HEK293 (cell line): ENCODE results near the gene DTX3L.

Experiments
- GLIS1 ChIP-seq: fragments of 450-650 bp; formaldehyde crosslinking; IDR thresholded peaks from 2 replicates; pipeline ENCODE4 v1.5.1; 2016; ENCODE audit warnings: missing biosample characterization, missing genetic modification characterization
- KLF1 ChIP-seq: fragments of 450-650 bp; formaldehyde crosslinking; IDR thresholded peaks from 2 replicates; pipeline ENCODE4 v1.5.1; 2016; ENCODE audit warnings: missing biosample characterization, missing genetic modification characterization
- KLF16 ChIP-seq: fragments of 450-650 bp; formaldehyde crosslinking; IDR thresholded peaks from 2 replicates; pipeline ENCODE4 v1.5.1; 2017; ENCODE audit warnings: missing biosample characterization, missing genetic modification characterization
- KLF17 ChIP-seq: fragments of 450-650 bp; formaldehyde crosslinking; IDR thresholded peaks from 2 replicates; pipeline ENCODE4 v1.5.1; 2016; ENCODE audit warnings: missing biosample characterization, missing genetic modification characterization
- KLF7 ChIP-seq: fragments of 450-650 bp; formaldehyde crosslinking; IDR thresholded peaks from 2 replicates; pipeline ENCODE4 v1.5.1; 2016; ENCODE audit warnings: missing biosample characterization, missing genetic modification characterization, borderline replicate concordance
- KLF8 ChIP-seq: fragments of 450-650 bp; formaldehyde crosslinking; IDR thresholded peaks from 2 replicates; pipeline ENCODE4 v1.5.1; 2016; ENCODE audit warnings: missing biosample characterization, missing genetic modification characterization
- REST ChIP-seq: fragments of 450-650 bp; formaldehyde crosslinking; IDR thresholded peaks from 2 replicates; pipeline ENCODE4 v1.5.1; 2016; ENCODE audit warnings: missing biosample characterization, missing genetic modification characterization
- SCRT1 ChIP-seq: fragments of 450-650 bp; formaldehyde crosslinking; IDR thresholded peaks from 2 replicates; pipeline ENCODE4 v1.5.1; 2016; ENCODE audit warnings: missing biosample characterization, missing genetic modification characterization, borderline replicate concordance
- SP2 ChIP-seq: fragments of 450-650 bp; formaldehyde crosslinking; IDR thresholded peaks from 2 replicates; pipeline ENCODE4 v1.5.1; 2016; ENCODE audit warnings: missing biosample characterization, missing genetic modification characterization
- SP3 ChIP-seq: fragments of 450-650 bp; formaldehyde crosslinking; IDR thresholded peaks from 2 replicates; pipeline ENCODE4 v1.5.1; 2016; ENCODE audit warnings: missing biosample characterization, missing genetic modification characterization
- SP7 ChIP-seq: fragments of 450-650 bp; formaldehyde crosslinking; IDR thresholded peaks from 2 replicates; pipeline ENCODE4 v1.5.1; 2016; ENCODE audit warnings: missing biosample characterization, missing genetic modification characterization
- ZBTB17 ChIP-seq: fragments of 450-650 bp; formaldehyde crosslinking; IDR thresholded peaks from 2 replicates; pipeline ENCODE4 v1.5.1; 2016; ENCODE audit warnings: missing biosample characterization, missing genetic modification characterization
- ZBTB20 ChIP-seq: fragments of 450-650 bp; formaldehyde crosslinking; IDR thresholded peaks from 2 replicates; pipeline ENCODE4 v1.5.1; 2016; ENCODE audit warnings: missing biosample characterization, missing genetic modification characterization
- ZBTB26 ChIP-seq: fragments of 450-650 bp; formaldehyde crosslinking; optimal IDR thresholded peaks from 2 replicates; pipeline ENCODE3; 2016; ENCODE audit warnings: missing biosample characterization, mild to moderate bottlenecking, missing genetic modification characterization
- ZBTB48 ChIP-seq: fragments of 450-650 bp; formaldehyde crosslinking; IDR thresholded peaks from 2 replicates; pipeline ENCODE4 v1.5.1; 2016; ENCODE audit warnings: missing biosample characterization, missing genetic modification characterization
- ZBTB7A ChIP-seq: fragments of 450-650 bp; formaldehyde crosslinking; IDR thresholded peaks from 2 replicates; pipeline ENCODE4 v1.5.1; 2016; ENCODE audit warnings: low read depth, missing biosample characterization, missing genetic modification characterization
- ZFHX2 ChIP-seq: fragments of 450-650 bp; formaldehyde crosslinking; conservative IDR thresholded peaks from 2 replicates; pipeline ENCODE4 v1.5.1; 2016; ENCODE audit warnings: missing biosample characterization, missing genetic modification characterization
- ZNF138 ChIP-seq: fragments of 450-650 bp; formaldehyde crosslinking; IDR thresholded peaks from 2 replicates; pipeline ENCODE4 v1.5.1; 2016; ENCODE audit warnings: missing biosample characterization, missing genetic modification characterization, borderline replicate concordance
- ZNF2 ChIP-seq: fragments of 450-650 bp; formaldehyde crosslinking; IDR thresholded peaks from 2 replicates; pipeline ENCODE4 v1.5.1; 2016; ENCODE audit warnings: missing biosample characterization, missing genetic modification characterization
- ZNF221 ChIP-seq: fragments of 450-650 bp; formaldehyde crosslinking; IDR thresholded peaks from 2 replicates; pipeline ENCODE4 v1.5.1; 2017; ENCODE audit warnings: missing biosample characterization, missing genetic modification characterization, borderline replicate concordance
- ZNF23 ChIP-seq: fragments of 450-650 bp; formaldehyde crosslinking; IDR thresholded peaks from 2 replicates; pipeline ENCODE4 v1.5.1; 2016; ENCODE audit warnings: missing biosample characterization, missing genetic modification characterization, borderline replicate concordance
- ZNF239 ChIP-seq: fragments of 450-650 bp; formaldehyde crosslinking; IDR thresholded peaks from 2 replicates; pipeline ENCODE4 v1.5.1; 2016; ENCODE audit warnings: missing biosample characterization, missing genetic modification characterization
- ZNF394 ChIP-seq: fragments of 450-650 bp; formaldehyde crosslinking; IDR thresholded peaks from 2 replicates; pipeline ENCODE4 v1.5.1; 2016; ENCODE audit warnings: missing biosample characterization, missing genetic modification characterization, mild to moderate bottlenecking, moderate library complexity, borderline replicate concordance
- ZNF514 ChIP-seq: fragments of 450-650 bp; formaldehyde crosslinking; IDR thresholded peaks from 2 replicates; pipeline ENCODE4 v1.5.1; 2016; ENCODE audit warnings: missing biosample characterization, missing genetic modification characterization
- ZNF561 ChIP-seq: fragments of 450-650 bp; IDR thresholded peaks from 2 replicates; pipeline ENCODE4 v1.5.1; 2018; ENCODE audit warnings: missing biosample characterization, missing genetic modification characterization, borderline replicate concordance
- ZNF600 ChIP-seq: fragments of 450-650 bp; formaldehyde crosslinking; IDR thresholded peaks from 2 replicates; pipeline ENCODE4 v1.5.1; 2016; ENCODE audit warnings: missing biosample characterization, missing genetic modification characterization
- ZNF610 ChIP-seq: fragments of 450-650 bp; formaldehyde crosslinking; IDR thresholded peaks from 2 replicates; pipeline ENCODE4 v1.5.1; 2016; ENCODE audit warnings: missing biosample characterization, missing genetic modification characterization, borderline replicate concordance
- ZNF623 ChIP-seq: fragments of 450-650 bp; formaldehyde crosslinking; IDR thresholded peaks from 2 replicates; pipeline ENCODE4 v1.5.1; 2016; ENCODE audit warnings: missing biosample characterization, missing genetic modification characterization
- ZNF624 ChIP-seq: fragments of 450-650 bp; formaldehyde crosslinking; IDR thresholded peaks from 2 replicates; pipeline ENCODE4 v1.5.1; 2017; ENCODE audit warnings: missing biosample characterization, missing genetic modification characterization
- ZNF664 ChIP-seq: fragments of 450-650 bp; formaldehyde crosslinking; IDR thresholded peaks from 2 replicates; pipeline ENCODE4 v1.5.1; 2016; ENCODE audit warnings: missing biosample characterization, missing genetic modification characterization
- ZNF692 ChIP-seq: fragments of 450-650 bp; formaldehyde crosslinking; IDR thresholded peaks from 2 replicates; pipeline ENCODE4 v1.5.1; 2016; ENCODE audit warnings: missing biosample characterization, missing genetic modification characterization
- ZNF76 ChIP-seq: fragments of 450-650 bp; formaldehyde crosslinking; IDR thresholded peaks from 2 replicates; pipeline ENCODE4; 2016; ENCODE audit warnings: low read depth, missing biosample characterization, missing genetic modification characterization, borderline replicate concordance
- ZNF843 ChIP-seq: fragments of 450-650 bp; formaldehyde crosslinking; IDR thresholded peaks from 2 replicates; pipeline ENCODE4 v1.5.1; 2016; ENCODE audit warnings: missing biosample characterization, missing genetic modification characterization

The DTX3L gene

GRCh38 chr3:122564155-122564912, at the start of gene DTX3L, which contains the start of gene PARP9 (continued):
- TF ChIP-seq ZBTB26 (tag by site-specific recombination) (peak; percentile 91), ZNF23 (no peak), KLF8 (tag by site-specific recombination) (peak; percentile 70; the same call in 1 of the 2 replicates), ZNF239 (no peak), ZNF2 (tag by site-specific recombination) (peak; percentile 54), ZBTB7A (tag by site-specific recombination) (0 out of 2 replicates have a peak, but pooled peaks have one; percentile 14), ZBTB17 (tag by site-specific recombination) (peak; percentile 48), ZNF692 (tag by site-specific recombination) (0 out of 2 replicates have a peak, but pooled peaks have one; percentile 62), ZNF624 (tag by site-specific recombination) (no peak), SCRT1 (no peak), ZBTB48 (tag by site-specific recombination) (peak; percentile 46), ZFHX2 (peak; percentile 51), GLIS1 (peak; percentile 96), SP3 (tag by site-specific recombination) (peak; percentile 60), ZNF76 (tag by site-specific recombination) (peak; percentile 27; the same call in 1 of the 2 replicates), ZNF664 (tag by site-specific recombination) (no peak), ZNF394 (tag by site-specific recombination) (peak; percentile 57; the same call in 1 of the 2 replicates), ZBTB20 (tag by site-specific recombination) (peak; percentile 95), SP7 (tag by site-specific recombination) (0 out of 2 replicates have a peak, but pooled peaks have one; percentile 35), ZNF610 (tag by site-specific recombination) (0 out of 2 replicates have a peak, but pooled peaks have one; percentile 52), KLF1 (tag by site-specific recombination) (peak; percentile 74), ZNF561 (tag by site-specific recombination) (peak; percentile 57; the same call in 1 of the 2 replicates), ZNF843 (tag by site-specific recombination) (0 out of 2 replicates have a peak, but pooled peaks have one; percentile 17), ZNF600 (tag by site-specific recombination) (peak; percentile 46; the same call in 1 of the 2 replicates), SP2 (peak; percentile 59), ZNF514 (no peak), REST (tag by site-specific recombination) (no peak; the same call in 1 of the 2 replicates), KLF7 (peak; percentile 53; the same call in 1 of the 2 replicates), KLF16 (tag by site-specific recombination) (peak; percentile 46; the same call in 1 of the 2 replicates), ZNF138 (tag by site-specific recombination) (no peak), ZNF623 (tag by site-specific recombination) (no peak), KLF17 (peak; percentile 44; the same call in 1 of the 2 replicates), ZNF221 (no peak)
